Smooth muscle cell (in vitro differentiated cells): ENCODE measurements around the gene POLR3C. TPM values are rescaled to one million over a fixed set of nuclear protein-coding genes. Genes with fewer than 3 reads are reported as not detected.

Experiments
- DNase-seq: peaks from one replicate; lab custom pipeline; 2025; ENCODE audit not compliant: unreplicated experiment; lab: John Stamatoyannopoulos, UW
- H2AFZ ChIP-seq: fragments of 200-600 bp; sonication (generic); 2 replicates; pipeline ENCODE4 v1.6.0; 2016; ENCODE audit warnings: antibody characterized with exemption, low read depth, mild to moderate bottlenecking
- H3F3A ChIP-seq: fragments of 200-600 bp; sonication (generic); 2 replicates; pipeline ENCODE4 v1.6.0; 2017; ENCODE audit warnings: antibody characterized with exemption, low read depth
- H3K27ac ChIP-seq: fragments of 200-600 bp; sonication (generic); 2 replicates; pipeline ENCODE4 v1.5.1; 2016; ENCODE audit warnings: low read depth, mild to moderate bottlenecking
- H3K27me3 ChIP-seq: fragments of 200-600 bp; sonication (generic); 2 replicates; pipeline ENCODE4 v1.6.1; 2016; ENCODE audit warnings: low read depth, mild to moderate bottlenecking
- H3K36me3 ChIP-seq: fragments of 200-600 bp; sonication (generic); 2 replicates; pipeline ENCODE4 v1.5.1; 2016; ENCODE audit warnings: low read depth
- H3K4me1 ChIP-seq: fragments of 200-600 bp; sonication (generic); 2 replicates; pipeline ENCODE4 v1.5.1; 2016; ENCODE audit warnings: low read depth
- H3K4me2 ChIP-seq: fragments of 200-600 bp; sonication (generic); 2 replicates; pipeline ENCODE4 v1.6.0; 2016; ENCODE audit warnings: mild to moderate bottlenecking
- H3K4me3 ChIP-seq: fragments of 200-600 bp; sonication (generic); 2 replicates; pipeline ENCODE4 v1.5.1; 2016; ENCODE audit warnings: mild to moderate bottlenecking
- H3K79me2 ChIP-seq: fragments of 200-600 bp; sonication (generic); 2 replicates; pipeline ENCODE4 v1.6.0; 2016; ENCODE audit warnings: low read depth, mild to moderate bottlenecking
- H3K9ac ChIP-seq: fragments of 200-600 bp; sonication (generic); 2 replicates; pipeline ENCODE4 v1.6.0; 2016; ENCODE audit warnings: low read depth
- H3K9me3 ChIP-seq: fragments of 200-600 bp; sonication (generic); replicated peaks from 2 replicates; pipeline ENCODE4 v1.5.1; 2016; ENCODE audit warnings: low read depth
- H4K20me1 ChIP-seq: fragments of 200-600 bp; sonication (generic); 2 replicates; pipeline ENCODE4 v1.6.0; 2016; ENCODE audit warnings: low read depth
- CTCF ChIP-seq: fragments of 200-600 bp; sonication (generic); IDR thresholded peaks from 2 replicates; pipeline ENCODE4 v1.5.1; 2017; ENCODE audit warnings: borderline replicate concordance, mild to moderate bottlenecking, antibody characterized with exemption; ENCODE audit not compliant: insufficient read depth, poor library complexity, severe bottlenecking
- WGBS: methylation state at CpG from one replicate; pipeline ENCODE4 v1.1.7; 2016; ENCODE audit warnings: low lambda C conversion rate; 5-methylcytosine and 5-hydroxymethylcytosine counted together
- polyA plus RNA-seq: library from polyadenylated mRNA; unstranded; fragments of >200 nt; fragmentation: Nextera tagmentation; extraction: Ambion mirVana; gene quantifications from 2 replicates; pipeline ENCODE4 v1.2.1, GENCODE V29; 2016
- total RNA-seq: library from RNA; depleted of rRNA; stranded (reverse); fragments of >200 nt; gene quantifications from 2 replicates; pipeline ENCODE4 v1.2.3, GENCODE V29; 2014

The POLR3C gene
- total and polyA plus RNA-seq, 2 experiments from 2014 or later: 22.6 to 31.7 TPM

- no peaks in the 10 kb centered on the region for H3K9me3 ChIP-seq
- DNase-seq: no peak
- no peaks in the 10 kb centered on the region for H3K79me2 ChIP-seq
- peaks cover 1% of the 10 kb centered on the region for H3F3A ChIP-seq
- WGBS: 94% methylated on average over 1 of the region's 1 CpG
- H3K4me1 ChIP-seq: no peaks in the 10 kb centered on the region
- no peak overlapping the region for H3K4me2 ChIP-seq
- no peak for TF ChIP-seq CTCF
- H4K20me1 ChIP-seq: no peaks in the 10 kb centered on the region
- no peaks in the 10 kb centered on the region for H3K27me3 ChIP-seq
- no peak overlapping the region for H3K9ac ChIP-seq
- no peak overlapping the region for H3K4me3 ChIP-seq
- no peak overlapping the region for H2AFZ ChIP-seq
- no peak overlapping the region for H3K27ac ChIP-seq
- H3K36me3 ChIP-seq: peaks cover 47% of the 10 kb centered on the region
These were observed 13.7 kb downstream of the POLR3C start for GRCh38 chr1:145837656-145838055.

- Histone ChIP-seq H3K4me3 (no peak overlapping the region), H2AFZ (no peak overlapping the region), H3K4me1 (no peaks in the 10 kb centered on the region), H3K9ac (no peak overlapping the region), H3F3A (peaks cover 17% of the 10 kb centered on the region), H3K79me2 (no peaks in the 10 kb centered on the region), H3K4me2 (no peak overlapping the region), H4K20me1 (no peaks in the 10 kb centered on the region), H3K9me3 (no peaks in the 10 kb centered on the region), H3K27me3 (no peaks in the 10 kb centered on the region), H3K36me3 (peaks cover 21% of the 10 kb centered on the region), H3K27ac (no peak overlapping the region)
- WGBS: 97% methylated on average over 3 of the region's 3 CpGs
- DNase-seq: no peak
- TF ChIP-seq CTCF: no peak
These were observed 19.0 kb downstream of the POLR3C start for GRCh38 chr1:145843031-145843430.

DNA sequence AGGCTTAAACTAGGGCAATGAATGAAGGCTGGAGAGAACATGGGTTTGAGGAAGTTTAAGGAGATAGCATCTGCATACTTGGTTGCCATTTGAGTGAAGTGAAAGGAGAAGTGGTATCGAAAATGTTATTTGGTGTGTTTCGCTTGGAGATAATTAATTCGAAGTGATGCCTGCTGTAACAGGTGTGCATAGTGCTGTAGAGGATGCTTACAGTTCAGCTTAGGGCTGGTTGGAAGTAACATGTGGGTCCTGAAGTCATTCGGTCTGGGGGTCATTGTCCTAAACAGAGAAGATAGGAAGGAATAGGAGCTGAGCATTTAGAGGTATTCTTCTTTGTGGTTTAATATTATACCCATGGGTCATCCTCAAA, 21.1 kb downstream of the POLR3C start:
- no peak overlapping the region for H2AFZ ChIP-seq
- H3K4me2 ChIP-seq: peak overlapping the region; percentile 94
- peaks cover 2% of the 10 kb centered on the region for H3K4me1 ChIP-seq
- no peaks in the 10 kb centered on the region for H3K79me2 ChIP-seq
- H3K27ac ChIP-seq: no peak overlapping the region
- 24% methylated on average over 4 of the region's 4 CpGs for WGBS
- peaks cover 18% of the 10 kb centered on the region for H3F3A ChIP-seq
- H3K36me3 ChIP-seq: peaks cover 6% of the 10 kb centered on the region
- DNase-seq: no peak
- no peak overlapping the region for H3K9ac ChIP-seq
- H3K27me3 ChIP-seq: no peaks in the 10 kb centered on the region
- no peaks in the 10 kb centered on the region for H3K9me3 ChIP-seq
- H3K4me3 ChIP-seq: peak overlapping the region; percentile 64
- no peak for TF ChIP-seq CTCF
- no peaks in the 10 kb centered on the region for H4K20me1 ChIP-seq

GRCh38 chr1:145845514-145846161, 21.6 kb downstream of the POLR3C start, which contains the start of gene NUDT17:
Gene NUDT17 (plus strand): TSS chr1:145845630. CDS start chr1:145845641, 11 bp downstream.
- WGBS: 4% methylated on average over 50 of the region's 50 CpGs
- Histone ChIP-seq H3K27me3 (no peaks in the 10 kb centered on the region), H3K9ac (peak within 1 kb of the TSS; percentile 55), H3K27ac (no peak within 1 kb of the TSS), H3K4me3 (peak within 1 kb of the TSS; percentile 64), H3K36me3 (peaks cover 1% of the 10 kb centered on the region), H3K9me3 (no peaks in the 10 kb centered on the region), H4K20me1 (no peaks in the 10 kb centered on the region), H3F3A (peaks cover 23% of the 10 kb centered on the region), H2AFZ (no peak within 1 kb of the TSS), H3K79me2 (no peaks in the 10 kb centered on the region), H3K4me2 (peak within 1 kb of the TSS; percentile 94), H3K4me1 (peaks cover 3% of the 10 kb centered on the region)
- TF ChIP-seq CTCF: peak; percentile 98
- peak; percentile 45 for DNase-seq
